HG03354 (cell line): ENCODE results near the gene PRR14L.

Experiments used
- ATAC-seq: cut with Tn5 transposase; IDR thresholded peaks from one replicate; pipeline ENCODE4 v1.9.1; 2021; ENCODE audit warnings: mild to moderate bottlenecking; ENCODE audit not compliant: unreplicated experiment, poor library complexity, severe bottlenecking

The PRR14L gene

GRCh38 chr22:31647523-31648320 lies 102.2 kb downstream of the PRR14L start:
- no peak for ATAC-seq

- ATAC-seq: no peak
These were observed 102.9 kb downstream of the PRR14L start for GRCh38 chr22:31647066-31647465.

GRCh38 chr22:31646186-31647019 lies 103.5 kb downstream of the PRR14L start:
- peak; percentile 60 for ATAC-seq

GRCh38 chr22:31639436-31640039 lies 110.4 kb downstream of the PRR14L start:
- no peak for ATAC-seq

- peak; percentile 37 for ATAC-seq
These were observed 111.9 kb downstream of the PRR14L start for GRCh38 chr22:31637891-31638618.

GRCh38 chr22:31637447-31637890 lies 112.5 kb downstream of the PRR14L start:
- peak; percentile 78 for ATAC-seq

- no peak for ATAC-seq
These were observed 114.2 kb downstream of the PRR14L start for GRCh38 chr22:31635638-31636306.

GRCh38 chr22:31631436-31631835 lies 118.5 kb downstream of the PRR14L start:
- ATAC-seq: no peak
